Adrenal gland (tissue), 5 donors: ENCODE data around the gene FARP1.

ENCODE experiments used
- CTCF ChIP-seq, 6 experiments: fragments of 450-650 bp in 4 of 6; fragments of 200-600 bp in 2 of 6; sonication (generic) in 1 of 6; IDR thresholded peaks; 1 replicate in 5 of 6; 2 replicates in 1 of 6; pipeline versions ENCODE4 v1.5.1 to v1.8.0; 2016 to 2021; ENCODE audit warnings: antibody characterized with exemption in 6 of 6, mild to moderate bottlenecking in 2 of 6, moderate library complexity in 1 of 6
- POLR2A ChIP-seq, 2 donors: fragments of 450-650 bp; IDR thresholded peaks; one replicate each; pipeline ENCODE4 v1.6.1; 2017; ENCODE audit warnings: antibody characterized with exemption in 2 of 2, mild to moderate bottlenecking in 2 of 2, moderate library complexity in 1 of 2
- donor health status: DM: no; HTN: no; CAD: no.

- TF ChIP-seq CTCF (IDR thresholded peaks at IDR 0.05) (no peak), POLR2A (IDR thresholded peaks at IDR 0.05) (no peak)
Observed at GRCh38 chr13:98252931-98253470, 110.1 kb downstream of the FARP1 start.
